HG02759 (cell line): Measurements from ENCODE around the gene MPG.
"Not testable (repeated sequence)": the region's sequence is repeated elsewhere in the genome, so short reads cannot be mapped to it uniquely, and the experiment has no call there.

Experiments
- ATAC-seq: cut with Tn5 transposase; IDR thresholded peaks from one replicate; pipeline ENCODE4 v1.9.1; 2021; ENCODE audit warnings: mild to moderate bottlenecking, moderate library complexity; ENCODE audit not compliant: unreplicated experiment

MPG gene

GRCh38 chr16:106623-107324 is 28.7 kb downstream of the MPG start:
- no peak for ATAC-seq

GRCh38 chr16:112153-112840 is 34.3 kb downstream of the MPG start:
- no peak for ATAC-seq

- ATAC-seq = no peak
These were observed 36.3 kb downstream of the MPG start for GRCh38 chr16:114327-114726.

GRCh38 chr16:116015-116414 is 38.0 kb downstream of the MPG start:
- no peak for ATAC-seq

- no peak for ATAC-seq
These were observed 39.6 kb downstream of the MPG start for GRCh38 chr16:117379-118365.

- ATAC-seq = no peak
These were observed 40.8 kb downstream of the MPG start for GRCh38 chr16:118857-119256.

GRCh38 chr16:119295-119694 is 41.3 kb downstream of the MPG start:
- ATAC-seq = no peak

- no peak for ATAC-seq
These were observed 41.9 kb downstream of the MPG start for GRCh38 chr16:119835-120491.

GRCh38 chr16:120756-121155 is 42.7 kb downstream of the MPG start:
- ATAC-seq = no peak

GRCh38 chr16:122361-122760 is 44.3 kb downstream of the MPG start:
- ATAC-seq = no peak

GRCh38 chr16:123558-124350 is 45.7 kb downstream of the MPG start:
- not testable (repeated sequence) for ATAC-seq

- ATAC-seq = no peak
These were observed 47.0 kb downstream of the MPG start for GRCh38 chr16:125011-125410.

GRCh38 chr16:129075-129474 is 51.0 kb downstream of the MPG start:
- ATAC-seq = no peak

GRCh38 chr16:130533-131173 is 52.6 kb downstream of the MPG start:
- ATAC-seq = no peak

- no peak for ATAC-seq
These were observed 54.1 kb downstream of the MPG start for GRCh38 chr16:132120-132519.

- no peak for ATAC-seq
These were observed 55.7 kb downstream of the MPG start for GRCh38 chr16:133716-134115.
